Liver (tissue), 9 donors: ENCODE data around the gene TUBG2. TPM values are rescaled to one million over a fixed set of nuclear protein-coding genes. Genes with fewer than 3 reads are reported as not detected.

ENCODE experiments used
- DNase-seq: peaks from one replicate; pipeline ENCODE4 v3.0.0-alpha.2; 2017; ENCODE audit warnings: low spot score
- H3K27ac ChIP-seq, 2 donors: one replicate each; pipeline ENCODE4 v1.7.0; 2013; ENCODE audit warnings: inconsistent platforms in 2 of 2, low read length in 2 of 2, control low read depth in 1 of 2, low read depth in 1 of 2, mild to moderate bottlenecking in 1 of 2
- H3K27me3 ChIP-seq, 4 donors: one replicate each; pipeline versions ENCODE4 v1.6.1 to v1.7.0; 2013; ENCODE audit warnings: low read length in 3 of 4, inconsistent platforms in 1 of 4, mild to moderate bottlenecking in 1 of 4, moderate library complexity in 1 of 4; ENCODE audit not compliant: control insufficient read depth in 4 of 4, insufficient read depth in 4 of 4
- H3K36me3 ChIP-seq, 4 donors: one replicate each; pipeline versions ENCODE4 v1.6.1 to v1.7.0; 2013; ENCODE audit warnings: low read length in 3 of 4, mild to moderate bottlenecking in 3 of 4, low read depth in 1 of 4, moderate library complexity in 1 of 4; ENCODE audit not compliant: control insufficient read depth in 4 of 4, insufficient read depth in 3 of 4
- H3K4me1 ChIP-seq, 4 donors: one replicate each; pipeline versions ENCODE4 v1.6.1 to v1.7.0; 2013; ENCODE audit warnings: low read length in 3 of 4, mild to moderate bottlenecking in 3 of 4, moderate library complexity in 1 of 4; ENCODE audit not compliant: control insufficient read depth in 4 of 4, insufficient read depth in 4 of 4
- H3K4me3 ChIP-seq, 3 donors: one replicate each; pipeline versions ENCODE4 v1.6.1 to v1.7.0; 2013; ENCODE audit warnings: low read length in 3 of 3, control low read depth in 1 of 3, low read depth in 1 of 3, mild to moderate bottlenecking in 1 of 3
- H3K9ac ChIP-seq, 2 donors: one replicate each; pipeline ENCODE4 v1.7.0; 2013; ENCODE audit warnings: low read length in 2 of 2, mild to moderate bottlenecking in 2 of 2, moderate library complexity in 2 of 2, control low read depth in 1 of 2, low read depth in 1 of 2
- H3K9me3 ChIP-seq, 4 donors: one replicate each; pipeline versions ENCODE4 v1.6.1 to v1.7.0; 2013; ENCODE audit warnings: low read length in 3 of 4; ENCODE audit not compliant: control insufficient read depth in 4 of 4
- ATF3 ChIP-seq: IDR thresholded peaks from 2 replicates; pipeline ENCODE4 v1.6.1; 2016; ENCODE audit warnings: antibody characterized with exemption
- CTCF ChIP-seq: fragments of 150-350 bp; IDR thresholded peaks from 2 replicates; pipeline ENCODE4 v1.5.1; 2017; ENCODE audit warnings: improper control_type of control experiment, low read depth, low read length; ENCODE audit not compliant: missing input control
- EGR1 ChIP-seq, 2 donors: IDR thresholded peaks; 2 replicates each; pipeline ENCODE4 v1.6.1; 2016 to 2018; ENCODE audit warnings: antibody characterized with exemption in 2 of 2, low read depth in 2 of 2
- FOXA1 ChIP-seq: IDR thresholded peaks from 2 replicates; pipeline ENCODE4 v1.6.1; 2016; ENCODE audit warnings: antibody characterized with exemption
- FOXA2 ChIP-seq: IDR thresholded peaks from 2 replicates; pipeline ENCODE4 v1.6.1; 2016; ENCODE audit warnings: antibody characterized with exemption
- GABPA ChIP-seq, 2 donors: IDR thresholded peaks in 1 of 2; conservative IDR thresholded peaks in 1 of 2; 2 replicates each; pipeline ENCODE4 v1.6.1; 2016; ENCODE audit warnings: antibody characterized with exemption in 2 of 2, mild to moderate bottlenecking in 1 of 2, moderate library complexity in 1 of 2
- HNF4A ChIP-seq, 2 donors: conservative IDR thresholded peaks; 2 replicates each; pipeline ENCODE4 v1.6.1; 2016; ENCODE audit warnings: antibody characterized with exemption in 2 of 2, mild to moderate bottlenecking in 2 of 2
- HNF4G ChIP-seq: IDR thresholded peaks from 2 replicates; pipeline ENCODE4 v1.6.1; 2016; ENCODE audit warnings: antibody characterized with exemption
- JUND ChIP-seq, 2 donors: IDR thresholded peaks; 2 replicates each; pipeline ENCODE4 v1.6.1; 2016; ENCODE audit warnings: antibody characterized with exemption in 2 of 2
- NR2F2 ChIP-seq: IDR thresholded peaks from 2 replicates; pipeline ENCODE4 v1.6.1; 2016; ENCODE audit warnings: antibody characterized with exemption
- RAD21 ChIP-seq, 2 donors: IDR thresholded peaks; 2 replicates each; pipeline ENCODE4 v1.6.1; 2016; ENCODE audit warnings: antibody characterized with exemption in 2 of 2, mild to moderate bottlenecking in 2 of 2
- REST ChIP-seq: IDR thresholded peaks from 2 replicates; pipeline ENCODE4 v1.6.1; 2016; ENCODE audit warnings: antibody characterized with exemption, mild to moderate bottlenecking
- RXRA ChIP-seq, 2 donors: IDR thresholded peaks; 2 replicates each; pipeline ENCODE4 v1.6.1; 2017 to 2018; ENCODE audit warnings: antibody characterized with exemption in 2 of 2, mild to moderate bottlenecking in 1 of 2
- SP1 ChIP-seq: IDR thresholded peaks from 2 replicates; pipeline ENCODE4 v1.6.1; 2018; ENCODE audit warnings: antibody characterized with exemption, mild to moderate bottlenecking
- TAF1 ChIP-seq: conservative IDR thresholded peaks from 2 replicates; pipeline ENCODE4 v1.6.1; 2016; ENCODE audit warnings: antibody characterized with exemption, mild to moderate bottlenecking
- YY1 ChIP-seq: IDR thresholded peaks from 2 replicates; pipeline ENCODE4 v1.6.1; 2016; ENCODE audit warnings: antibody characterized with exemption, mild to moderate bottlenecking
- WGBS: extraction: QIAGEN DNeasy Blood & Tissue Kit; methylation state at CpG from one replicate; pipeline ENCODE4 v1.1.7; 2013; 5-methylcytosine and 5-hydroxymethylcytosine counted together
- polyA plus RNA-seq, 2 donors: library from polyadenylated mRNA; stranded (reverse) in 1 of 2; unstranded in 1 of 2; fragments of 200-250 nt in 1 of 2; fragments of >200 nt in 1 of 2; fragmentation: Nextera tagmentation in 1 of 2; extraction: Ambion mirVana in 1 of 2; gene quantifications; one replicate each; pipeline versions ENCODE4 v1.2.1 to v1.2.3, GENCODE V29; 2013 to 2015
- total RNA-seq, 2 donors: library from RNA; depleted of rRNA; stranded (reverse); fragments of >200 nt; gene quantifications; one replicate each; pipeline ENCODE4 v1.2.3, GENCODE V29; 2014
- TF ChIP-seq, protein P1 (sequence below): IDR thresholded peaks from 2 replicates; pipeline ENCODE4 v1.6.1; 2016; ENCODE audit warnings: antibody characterized with exemption
- TF ChIP-seq, protein P2 (sequence below): IDR thresholded peaks from 2 replicates; pipeline ENCODE4 v1.6.1; 2016; ENCODE audit warnings: antibody characterized with exemption
- donor health status: healthy.
- donor health status: healthy.
- donor health status: healthy.
- donor health status: healthy.
- donor health status: healthy.

The TUBG2 gene
- total and polyA plus RNA-seq, 4 donors: 1.4 to 10.8 (median 5.0) TPM

- H3K9me3 ChIP-seq: no peaks in the 10 kb centered on the region
- DNase-seq: peak; percentile 88
- H3K27ac ChIP-seq: peak overlapping the region; percentile 33 to 89
- H3K36me3 ChIP-seq: peaks cover 0 to 3% (median 0%) of the 10 kb centered on the region in 4 donors
- peak overlapping the region; percentile 74 to 81 for H3K9ac ChIP-seq
- under 1% methylated on average over 53 of the region's 53 CpGs for WGBS
- TF ChIP-seq HNF4A (conservative IDR thresholded peaks at IDR 0.05) (peak; percentile 37 to 67), REST (peak; percentile 51), GABPA (IDR thresholded peaks at IDR 0.05 in 1 of 2, conservative IDR thresholded peaks at IDR 0.05 in 1 of 2) (no peak), YY1 (peak; percentile 77), JUND (IDR thresholded peaks at IDR 0.05) (no peak), FOXA1 (no peak), TAF1 (no peak), EGR1 (IDR thresholded peaks at IDR 0.05; ENCODE audit: low read depth in 2 of 2) (no peak), RXRA (IDR thresholded peaks at IDR 0.05) (peak; percentile 85 to 86), NR2F2 (peak; percentile 47), FOXA2 (no peak), SP1 (peak; percentile 63), HNF4G (no peak), CTCF (no peak), ATF3 (no peak), RAD21 (IDR thresholded peaks at IDR 0.05) (peak; percentile 9 to 14)
- TF ChIP-seq, protein P1, sequence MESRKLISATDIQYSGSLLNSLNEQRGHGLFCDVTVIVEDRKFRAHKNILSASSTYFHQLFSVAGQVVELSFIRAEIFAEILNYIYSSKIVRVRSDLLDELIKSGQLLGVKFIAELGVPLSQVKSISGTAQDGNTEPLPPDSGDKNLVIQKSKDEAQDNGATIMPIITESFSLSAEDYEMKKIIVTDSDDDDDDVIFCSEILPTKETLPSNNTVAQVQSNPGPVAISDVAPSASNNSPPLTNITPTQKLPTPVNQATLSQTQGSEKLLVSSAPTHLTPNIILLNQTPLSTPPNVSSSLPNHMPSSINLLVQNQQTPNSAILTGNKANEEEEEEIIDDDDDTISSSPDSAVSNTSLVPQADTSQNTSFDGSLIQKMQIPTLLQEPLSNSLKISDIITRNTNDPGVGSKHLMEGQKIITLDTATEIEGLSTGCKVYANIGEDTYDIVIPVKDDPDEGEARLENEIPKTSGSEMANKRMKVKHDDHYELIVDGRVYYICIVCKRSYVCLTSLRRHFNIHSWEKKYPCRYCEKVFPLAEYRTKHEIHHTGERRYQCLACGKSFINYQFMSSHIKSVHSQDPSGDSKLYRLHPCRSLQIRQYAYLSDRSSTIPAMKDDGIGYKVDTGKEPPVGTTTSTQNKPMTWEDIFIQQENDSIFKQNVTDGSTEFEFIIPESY: peak; percentile 73
- TF ChIP-seq, protein P2, sequence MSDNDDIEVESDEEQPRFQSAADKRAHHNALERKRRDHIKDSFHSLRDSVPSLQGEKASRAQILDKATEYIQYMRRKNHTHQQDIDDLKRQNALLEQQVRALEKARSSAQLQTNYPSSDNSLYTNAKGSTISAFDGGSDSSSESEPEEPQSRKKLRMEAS: no peak
- H3K4me1 ChIP-seq: peaks cover 25 to 73% (median 38%) of the 10 kb centered on the region in 4 donors
- peak overlapping the region; percentile 54 to 77 (median 66) for H3K4me3 ChIP-seq
- no peaks in the 10 kb centered on the region for H3K27me3 ChIP-seq
These were observed 19.1 kb downstream of the TUBG2 start for GRCh38 chr17:42677921-42678781.
